Endothelial cell of umbilical vein (primary cell): ENCODE measurements around the gene PTCH1.

Experiments used
- CTCF ChIP-seq, 2 donors: IDR thresholded peaks; 1 replicate in 1 of 2; 2 replicates in 1 of 2; pipeline ENCODE4 v1.5.1; 2011; ENCODE audit warnings: low read length in 2 of 2, mild to moderate bottlenecking in 2 of 2, moderate library complexity in 2 of 2, control low read depth in 1 of 2, inconsistent platforms in 1 of 2, low read depth in 1 of 2; ENCODE audit not compliant: insufficient read depth in 1 of 2; ENCODE audit errors: extremely low read depth in 1 of 2
- GATA2 ChIP-seq: IDR thresholded peaks from 2 replicates; pipeline ENCODE4 v1.7.0; 2011; ENCODE audit warnings: low read depth, mild to moderate bottlenecking, moderate library complexity, mixed read lengths, low read length; ENCODE audit not compliant: insufficient read length, insufficient read depth
- POLR2A ChIP-seq: IDR thresholded peaks from 2 replicates; pipeline ENCODE4 v1.6.1; 2012; ENCODE audit warnings: low read depth, mild to moderate bottlenecking, control low read depth, low read length

GRCh38 chr9:95477441-95477840 lies 39.3 kb downstream of the PTCH1 start:
- TF ChIP-seq CTCF (IDR thresholded peaks at IDR 0.05; ENCODE audit: extremely low read depth in 1 of 2, insufficient read depth in 1 of 2, low read depth in 1 of 2, low read length in 2 of 2) (no peak), POLR2A (no peak), GATA2 (no peak)
